Hepatocyte (in vitro differentiated cells): ENCODE data around the gene NEMF. TPM values are rescaled to one million over a fixed set of nuclear protein-coding genes. Genes with fewer than 3 reads are reported as not detected.
A peak's percentile ranks its signal among the peaks of the same experiment; 100 is the strongest.

Source experiments
- DNase-seq: peaks from one replicate; pipeline ENCODE4 v3.0.0-alpha.2; 2016; ENCODE audit warnings: low spot score
- H2AFZ ChIP-seq: fragments of 200-600 bp; sonication (generic); 2 replicates; pipeline ENCODE4 v1.6.0; 2016; ENCODE audit warnings: antibody characterized with exemption, mild to moderate bottlenecking
- H3K27ac ChIP-seq: fragments of 200-600 bp; sonication (generic); 2 replicates; pipeline ENCODE4 v1.5.1; 2016; ENCODE audit warnings: mild to moderate bottlenecking
- H3K27me3 ChIP-seq: fragments of 200-600 bp; sonication (generic); 2 replicates; pipeline ENCODE4 v1.6.1; 2016
- H3K36me3 ChIP-seq: fragments of 200-600 bp; sonication (generic); replicated peaks from 2 replicates; pipeline ENCODE4 v1.5.1; 2016; ENCODE audit warnings: low read depth; ENCODE audit not compliant: insufficient read depth
- H3K4me1 ChIP-seq: fragments of 200-600 bp; sonication (generic); 2 replicates; pipeline ENCODE4 v1.5.1; 2016; ENCODE audit warnings: mild to moderate bottlenecking, moderate library complexity; ENCODE audit not compliant: insufficient read depth
- H3K4me2 ChIP-seq: fragments of 200-600 bp; sonication (generic); 2 replicates; pipeline ENCODE4 v1.6.0; 2016
- H3K4me3 ChIP-seq: fragments of 200-600 bp; sonication (generic); 2 replicates; pipeline ENCODE4 v1.5.1; 2016; ENCODE audit warnings: mild to moderate bottlenecking
- H3K79me2 ChIP-seq: fragments of 200-600 bp; sonication (generic); 2 replicates; pipeline ENCODE4 v1.6.0; 2017; ENCODE audit warnings: mild to moderate bottlenecking
- H3K9me2 ChIP-seq: fragments of 200-600 bp; sonication (generic); replicated peaks from 2 replicates; pipeline ENCODE4 v1.6.0; 2017; ENCODE audit warnings: mild to moderate bottlenecking; ENCODE audit not compliant: insufficient read depth
- H3K9me3 ChIP-seq: fragments of 200-600 bp; sonication (generic); 2 replicates; pipeline ENCODE4 v1.5.1; 2016; ENCODE audit warnings: low read depth, mild to moderate bottlenecking
- H4K20me1 ChIP-seq: fragments of 200-600 bp; sonication (generic); 2 replicates; pipeline ENCODE4 v1.6.0; 2016; ENCODE audit warnings: mild to moderate bottlenecking; ENCODE audit not compliant: insufficient read depth, poor library complexity, severe bottlenecking
- EZH2 ChIP-seq: fragments of 200-600 bp; sonication (generic); IDR thresholded peaks from 2 replicates; pipeline ENCODE4 v1.6.1; 2016; ENCODE audit warnings: antibody characterized with exemption, mild to moderate bottlenecking, borderline replicate concordance
- EZH2phosphoT487 ChIP-seq: fragments of 200-600 bp; sonication (generic); IDR thresholded peaks from one replicate; pipeline ENCODE4 v1.6.1; 2018; ENCODE audit warnings: antibody characterized with exemption, mild to moderate bottlenecking, low read depth, moderate library complexity; ENCODE audit not compliant: unreplicated experiment, severe bottlenecking
- WGBS: methylation state at CpG from one replicate; pipeline ENCODE4 v1.1.6; 2016; ENCODE audit warnings: low lambda C conversion rate; ENCODE audit errors: missing lambda C conversion rate; 5-methylcytosine and 5-hydroxymethylcytosine counted together
- polyA plus RNA-seq: library from polyadenylated mRNA; unstranded; fragments of >200 nt; fragmentation: Nextera tagmentation; extraction: Ambion mirVana; gene quantifications from 2 replicates; pipeline ENCODE4 v1.2.1, GENCODE V29; 2016
- total RNA-seq: library from RNA; depleted of rRNA; stranded (reverse); fragments of >200 nt; gene quantifications from 2 replicates; pipeline ENCODE4 v1.2.3, GENCODE V29; 2014
- TF ChIP-seq, protein P1 (sequence below): fragments of 200-600 bp; sonication (generic); IDR thresholded peaks from 2 replicates; pipeline ENCODE4 v1.5.1; 2016; ENCODE audit warnings: antibody characterized with exemption, mild to moderate bottlenecking; ENCODE audit not compliant: poor library complexity

NEMF gene
- total and polyA plus RNA-seq, 2 experiments from 2014 or later = 34.0 to 49.5 TPM

DNA sequence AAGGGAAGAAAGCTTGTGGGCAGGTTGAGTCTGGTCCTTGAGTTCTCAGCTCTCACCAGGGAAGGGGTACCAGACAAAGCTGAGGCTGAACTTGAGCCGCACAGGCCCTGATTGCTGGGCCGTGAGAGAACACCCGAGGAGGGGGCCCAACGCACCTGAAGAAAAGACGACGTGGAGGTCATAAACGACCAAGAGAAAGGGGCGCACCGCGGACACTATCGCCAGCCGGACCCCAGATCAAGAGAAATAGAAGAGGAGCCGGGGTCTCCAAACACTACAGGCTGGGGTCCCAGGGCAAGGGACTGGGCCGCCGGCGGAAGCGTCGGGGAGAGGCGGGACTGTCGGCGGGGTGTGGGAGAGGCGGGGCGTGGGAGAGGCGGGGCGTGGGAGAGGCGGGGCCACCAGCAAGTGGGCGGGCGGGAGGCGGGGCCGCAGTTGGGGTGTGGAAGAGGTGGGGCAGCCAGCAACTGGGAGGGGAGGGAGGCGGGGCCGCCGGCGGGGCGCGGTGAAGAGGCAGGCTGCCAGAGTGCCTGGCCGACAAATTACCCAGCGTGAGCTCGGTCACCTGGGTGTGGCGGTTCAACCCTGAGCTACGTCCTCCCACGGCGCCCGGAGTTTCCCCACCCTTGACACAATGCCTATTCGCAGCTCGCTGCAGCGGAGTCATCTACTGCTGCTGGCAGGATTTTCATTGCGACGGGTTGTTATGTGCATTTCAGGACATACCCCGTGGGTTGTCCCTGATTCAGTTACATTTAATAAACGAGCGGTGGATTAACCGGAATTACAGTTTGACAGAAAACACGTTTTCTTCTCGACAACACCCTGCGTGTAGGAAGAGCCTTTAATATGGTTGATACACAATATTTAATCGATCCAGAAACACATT lies 15.5 kb upstream of the NEMF start:
- Histone ChIP-seq H3K4me3 (peak overlapping the region; percentile 50), H2AFZ (peak overlapping the region; percentile 82), H4K20me1 (no peaks in the 10 kb centered on the region), H3K27ac (peak overlapping the region; percentile 97), H3K4me1 (peaks cover 5% of the 10 kb centered on the region), H3K9me3 (no peaks in the 10 kb centered on the region), H3K9me2 (no peaks in the 10 kb centered on the region), H3K79me2 (peaks cover 11% of the 10 kb centered on the region), H3K27me3 (no peaks in the 10 kb centered on the region), H3K4me2 (peak overlapping the region; percentile 94), H3K36me3 (no peaks in the 10 kb centered on the region)
- TF ChIP-seq, protein P1, sequence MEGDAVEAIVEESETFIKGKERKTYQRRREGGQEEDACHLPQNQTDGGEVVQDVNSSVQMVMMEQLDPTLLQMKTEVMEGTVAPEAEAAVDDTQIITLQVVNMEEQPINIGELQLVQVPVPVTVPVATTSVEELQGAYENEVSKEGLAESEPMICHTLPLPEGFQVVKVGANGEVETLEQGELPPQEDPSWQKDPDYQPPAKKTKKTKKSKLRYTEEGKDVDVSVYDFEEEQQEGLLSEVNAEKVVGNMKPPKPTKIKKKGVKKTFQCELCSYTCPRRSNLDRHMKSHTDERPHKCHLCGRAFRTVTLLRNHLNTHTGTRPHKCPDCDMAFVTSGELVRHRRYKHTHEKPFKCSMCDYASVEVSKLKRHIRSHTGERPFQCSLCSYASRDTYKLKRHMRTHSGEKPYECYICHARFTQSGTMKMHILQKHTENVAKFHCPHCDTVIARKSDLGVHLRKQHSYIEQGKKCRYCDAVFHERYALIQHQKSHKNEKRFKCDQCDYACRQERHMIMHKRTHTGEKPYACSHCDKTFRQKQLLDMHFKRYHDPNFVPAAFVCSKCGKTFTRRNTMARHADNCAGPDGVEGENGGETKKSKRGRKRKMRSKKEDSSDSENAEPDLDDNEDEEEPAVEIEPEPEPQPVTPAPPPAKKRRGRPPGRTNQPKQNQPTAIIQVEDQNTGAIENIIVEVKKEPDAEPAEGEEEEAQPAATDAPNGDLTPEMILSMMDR = no peak
- TF ChIP-seq EZH2 (no peak), EZH2phosphoT487 (no peak)
- peak; percentile 98 for DNase-seq
- 3% methylated on average over 32 of the region's 57 CpGs for WGBS

- Histone ChIP-seq H2AFZ (no peak overlapping the region), H4K20me1 (no peaks in the 10 kb centered on the region), H3K27me3 (no peaks in the 10 kb centered on the region), H3K36me3 (no peaks in the 10 kb centered on the region), H3K4me2 (no peak overlapping the region), H3K9me2 (no peaks in the 10 kb centered on the region), H3K79me2 (peaks cover 11% of the 10 kb centered on the region), H3K27ac (no peak overlapping the region), H3K4me1 (peaks cover 11% of the 10 kb centered on the region), H3K4me3 (no peak overlapping the region), H3K9me3 (no peaks in the 10 kb centered on the region)
- TF ChIP-seq EZH2 = no peak
- TF ChIP-seq, protein P1 = peak; percentile 82
- DNase-seq = peak; percentile 84
- WGBS = 4% methylated on average over 4 of the region's 4 CpGs
Measured at GRCh38 chr14:49865431-49865859, 12.9 kb upstream of the NEMF start.

GRCh38 chr14:49863487-49864281 lies 11.1 kb upstream of the NEMF start:
- Histone ChIP-seq H2AFZ (peak overlapping the region; percentile 50), H3K4me3 (peak overlapping the region; percentile 47), H3K27ac (peak overlapping the region; percentile 97), H3K4me1 (peaks cover 11% of the 10 kb centered on the region), H3K27me3 (no peaks in the 10 kb centered on the region), H4K20me1 (no peaks in the 10 kb centered on the region), H3K4me2 (peak overlapping the region; percentile 83), H3K36me3 (no peaks in the 10 kb centered on the region), H3K9me2 (no peaks in the 10 kb centered on the region), H3K79me2 (peaks cover 11% of the 10 kb centered on the region), H3K9me3 (no peaks in the 10 kb centered on the region)
- TF ChIP-seq, protein P1 = no peak
- TF ChIP-seq EZH2 = no peak
- DNase-seq = peak; percentile 21
- 14% methylated on average over 9 of the region's 9 CpGs for WGBS
